ENCODE results near the gene SENP3.
A peak's percentile ranks its signal among the peaks of the same experiment; 100 is the strongest.

The SENP3 gene

DNA sequence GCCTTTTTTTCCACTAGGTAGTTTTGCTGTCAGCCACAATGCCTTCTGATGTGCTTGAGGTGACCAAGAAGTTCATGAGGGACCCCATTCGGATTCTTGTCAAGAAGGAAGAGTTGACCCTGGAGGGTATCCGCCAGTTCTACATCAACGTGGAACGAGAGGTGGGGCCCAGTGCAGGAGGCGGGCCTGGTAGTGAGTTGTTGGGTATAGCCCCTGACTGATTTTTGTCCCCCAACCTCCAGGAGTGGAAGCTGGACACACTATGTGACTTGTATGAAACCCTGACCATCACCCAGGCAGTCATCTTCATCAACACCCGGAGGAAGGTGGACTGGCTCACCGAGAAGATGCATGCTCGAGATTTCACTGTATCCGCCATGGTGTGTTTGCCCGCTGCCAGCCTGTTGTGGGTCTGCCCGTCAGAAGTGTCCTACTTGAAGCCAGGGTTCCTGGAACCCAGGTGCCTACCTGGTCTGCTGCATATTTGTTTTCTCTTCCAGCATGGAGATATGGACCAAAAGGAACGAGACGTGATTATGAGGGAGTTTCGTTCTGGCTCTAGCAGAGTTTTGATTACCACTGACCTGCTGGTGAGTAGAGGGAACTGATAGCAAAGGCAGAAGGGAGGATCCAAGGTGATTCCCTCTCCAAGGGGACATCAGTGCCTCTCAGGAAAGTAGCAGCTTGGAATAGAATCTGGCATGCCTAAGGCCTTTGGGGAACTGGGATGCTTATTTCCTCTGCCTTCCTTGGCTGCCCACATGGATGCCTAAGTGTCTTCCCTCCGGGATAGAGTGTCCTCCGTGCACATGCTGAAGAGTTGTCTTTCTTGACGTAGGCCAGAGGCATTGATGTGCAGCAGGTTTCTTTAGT, 15.8 kb downstream of the SENP3 start:
- DNase-seq (ENCODE audit: low spot score): no peak

DNA sequence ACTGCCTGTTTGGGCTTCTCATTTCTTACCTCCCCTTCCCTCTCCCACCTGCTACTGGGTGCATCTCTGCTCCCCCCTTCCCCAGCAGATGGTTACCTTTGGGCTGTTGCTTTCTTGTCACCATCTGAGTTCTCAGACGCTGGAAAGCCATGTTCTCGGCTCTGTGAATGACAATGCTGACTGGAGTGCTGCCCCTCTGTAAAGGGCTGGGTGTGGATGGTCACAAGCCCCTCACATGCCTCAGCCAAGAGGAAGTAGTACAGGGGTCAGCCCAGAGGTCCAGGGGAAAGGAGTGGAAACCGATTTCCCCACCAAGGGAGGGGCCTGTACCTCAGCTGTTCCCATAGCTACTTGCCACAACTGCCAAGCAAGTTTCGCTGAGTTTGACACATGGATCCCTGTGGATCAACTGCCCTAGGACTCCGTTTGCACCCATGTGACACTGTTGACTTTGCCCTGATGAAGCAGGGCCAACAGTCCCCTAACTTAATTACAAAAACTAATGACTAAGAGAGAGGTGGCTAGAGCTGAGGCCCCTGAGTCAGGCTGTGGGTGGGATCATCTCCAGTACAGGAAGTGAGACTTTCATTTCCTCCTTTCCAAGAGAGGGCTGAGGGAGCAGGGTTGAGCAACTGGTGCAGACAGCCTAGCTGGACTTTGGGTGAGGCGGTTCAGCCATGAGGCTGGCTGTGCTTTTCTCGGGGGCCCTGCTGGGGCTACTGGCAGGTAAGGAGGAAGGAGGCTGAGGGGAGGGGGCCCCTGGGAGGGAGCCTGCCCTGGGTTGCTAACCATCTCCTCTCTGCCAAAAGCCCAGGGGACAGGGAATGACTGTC, 17.5 kb downstream of the SENP3 start, which contains the start of gene CD68:
CD68 (plus strand) TSS at position 638 of the 833 bp plus-strand sequence; CDS start at position 678, 40 bp downstream.
- peak; percentile 88 for DNase-seq (ENCODE audit: low spot score)

DNA sequence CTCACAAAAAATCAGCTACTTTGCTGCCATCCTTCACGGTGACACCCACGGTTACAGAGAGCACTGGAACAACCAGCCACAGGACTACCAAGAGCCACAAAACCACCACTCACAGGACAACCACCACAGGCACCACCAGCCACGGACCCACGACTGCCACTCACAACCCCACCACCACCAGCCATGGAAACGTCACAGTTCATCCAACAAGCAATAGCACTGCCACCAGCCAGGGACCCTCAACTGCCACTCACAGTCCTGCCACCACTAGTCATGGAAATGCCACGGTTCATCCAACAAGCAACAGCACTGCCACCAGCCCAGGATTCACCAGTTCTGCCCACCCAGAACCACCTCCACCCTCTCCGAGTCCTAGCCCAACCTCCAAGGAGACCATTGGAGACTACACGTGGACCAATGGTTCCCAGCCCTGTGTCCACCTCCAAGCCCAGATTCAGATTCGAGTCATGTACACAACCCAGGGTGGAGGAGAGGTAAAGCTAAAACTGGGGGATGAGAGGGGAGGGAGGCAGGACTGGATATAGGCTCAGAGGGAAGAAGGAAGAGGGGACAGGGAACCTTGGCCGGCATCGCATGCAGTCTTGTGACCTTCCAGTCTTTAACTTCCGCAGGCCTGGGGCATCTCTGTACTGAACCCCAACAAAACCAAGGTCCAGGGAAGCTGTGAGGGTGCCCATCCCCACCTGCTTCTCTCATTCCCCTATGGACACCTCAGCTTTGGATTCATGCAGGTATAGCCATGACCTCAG, 18.3 kb downstream of the SENP3 start:
- DNase-seq (ENCODE audit: low spot score): no peak

DNA sequence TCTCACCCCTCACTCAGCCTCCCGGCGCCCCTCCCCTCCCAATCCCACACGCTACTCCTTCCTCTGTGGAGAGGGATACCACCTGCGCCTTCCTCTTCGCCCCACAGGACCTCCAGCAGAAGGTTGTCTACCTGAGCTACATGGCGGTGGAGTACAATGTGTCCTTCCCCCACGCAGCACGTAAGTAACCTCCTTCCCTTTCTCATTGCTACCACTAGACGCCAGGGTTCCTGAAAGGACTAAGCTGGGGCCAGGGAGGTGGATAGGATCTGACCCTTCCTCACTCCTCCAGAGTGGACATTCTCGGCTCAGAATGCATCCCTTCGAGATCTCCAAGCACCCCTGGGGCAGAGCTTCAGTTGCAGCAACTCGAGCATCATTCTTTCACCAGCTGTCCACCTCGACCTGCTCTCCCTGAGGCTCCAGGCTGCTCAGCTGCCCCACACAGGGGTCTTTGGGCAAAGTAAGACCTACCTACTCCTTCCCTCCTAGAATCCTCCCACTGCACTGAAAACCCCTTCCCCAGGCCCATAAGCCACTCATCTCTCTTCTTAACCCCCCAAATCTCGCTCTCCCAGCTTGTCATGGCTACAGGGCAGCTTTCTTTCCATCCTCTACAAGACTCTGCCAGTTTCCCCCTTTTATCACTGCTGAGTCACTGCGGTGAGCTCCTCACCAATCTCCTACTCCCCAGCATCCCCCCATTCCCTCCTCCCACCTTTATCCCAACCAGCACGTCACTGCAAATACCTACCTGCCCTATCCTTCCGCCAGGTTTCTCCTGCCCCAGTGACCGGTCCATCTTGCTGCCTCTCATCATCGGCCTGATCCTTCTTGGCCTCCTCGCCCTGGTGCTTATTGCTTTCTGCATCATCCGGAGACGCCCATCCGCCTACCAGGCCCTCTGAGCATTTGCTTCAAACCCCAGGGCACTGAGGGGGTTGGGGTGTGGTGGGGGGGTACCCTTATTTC, 19.2 kb downstream of the SENP3 start:
- no peak for DNase-seq (ENCODE audit: low spot score)

DNA sequence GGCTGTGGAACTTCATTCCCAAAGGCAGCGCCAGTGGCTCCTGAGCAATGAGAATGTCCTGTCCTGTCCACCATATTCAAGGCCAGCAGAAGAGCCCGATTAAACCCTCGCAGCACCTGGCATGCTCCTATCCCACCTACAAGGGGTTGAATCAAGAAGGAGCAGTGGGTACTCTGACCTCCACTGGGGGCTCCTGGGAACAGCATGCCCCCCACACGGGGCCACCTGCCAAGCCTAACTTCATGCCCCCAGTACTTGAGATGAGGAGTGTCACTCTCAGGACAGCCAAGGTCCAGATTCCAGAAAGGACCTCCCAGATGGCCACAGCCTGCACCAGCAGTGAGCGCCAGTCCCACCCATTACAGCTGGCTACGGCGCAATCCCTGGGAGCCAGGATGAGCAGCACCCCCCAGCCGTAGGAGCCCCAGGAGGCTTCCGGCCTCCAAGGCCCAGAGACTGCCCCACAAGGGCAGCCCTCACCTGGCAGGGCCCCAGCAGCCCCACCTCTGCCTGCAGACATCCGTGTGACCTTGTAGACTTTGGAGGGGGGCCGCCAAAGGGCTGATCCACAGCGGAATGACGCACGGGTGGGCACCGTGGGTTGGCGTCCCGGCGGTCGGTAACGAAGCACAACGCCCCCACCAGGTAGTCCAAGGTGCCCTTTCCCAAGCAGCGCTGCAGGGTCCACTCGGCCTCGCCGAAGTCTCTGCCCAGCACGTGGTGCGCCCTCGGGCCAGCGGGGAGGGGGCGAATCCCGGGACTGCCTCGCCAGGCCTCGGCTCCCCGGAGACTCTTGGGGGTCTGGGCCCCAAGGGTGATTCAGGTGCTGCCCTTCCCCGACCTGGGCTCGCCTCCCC, 20.9 kb downstream of the SENP3 start:
- no peak for DNase-seq (ENCODE audit: low spot score)

DNA sequence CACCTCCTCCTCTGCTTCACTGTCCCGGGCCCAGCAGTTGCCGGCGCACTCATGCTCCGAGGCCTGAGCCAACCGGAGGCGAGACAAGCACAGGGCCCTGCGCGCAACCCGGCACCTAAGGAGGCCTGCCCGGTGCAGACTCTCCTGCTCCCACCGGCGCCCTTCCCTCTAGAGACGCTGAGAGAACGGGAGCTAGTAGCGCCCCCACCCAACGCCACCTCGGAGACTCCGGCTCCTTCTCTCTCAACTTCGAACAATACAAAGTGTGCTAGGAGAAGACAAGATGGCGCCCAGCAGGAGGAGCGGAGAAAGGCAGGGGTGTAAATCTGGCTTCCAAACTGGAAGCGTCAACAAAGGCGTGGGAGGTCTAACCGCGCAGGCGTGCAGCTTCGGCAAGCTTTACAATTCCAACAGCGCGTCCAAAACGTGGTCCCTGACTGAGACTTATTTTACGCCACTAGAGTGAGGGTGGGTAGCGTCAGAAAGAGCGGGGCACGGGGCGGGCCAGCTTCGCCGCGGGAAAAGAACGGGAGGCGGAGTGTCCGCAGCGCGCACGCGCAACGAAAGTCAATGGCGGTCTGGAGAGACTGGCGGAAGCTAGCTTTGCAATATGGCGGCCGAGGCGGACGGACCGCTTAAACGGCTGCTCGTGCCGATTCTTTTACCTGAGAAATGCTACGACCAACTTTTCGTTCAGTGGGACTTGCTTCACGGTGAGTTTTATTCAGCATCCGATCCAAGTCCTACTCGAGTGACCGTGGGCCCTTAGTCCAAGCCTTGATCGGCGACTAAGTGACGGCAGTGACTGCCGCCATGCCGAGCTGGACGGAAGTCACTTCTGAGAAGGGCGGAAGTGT, 21.8 kb downstream of the SENP3 start, which contains the start of gene MPDU1:
MPDU1 (plus strand) TSS at position 600 of the 857 bp plus-strand sequence; CDS start at position 611, 11 bp downstream.
- peak; percentile 92 for DNase-seq (ENCODE audit: low spot score)

DNA sequence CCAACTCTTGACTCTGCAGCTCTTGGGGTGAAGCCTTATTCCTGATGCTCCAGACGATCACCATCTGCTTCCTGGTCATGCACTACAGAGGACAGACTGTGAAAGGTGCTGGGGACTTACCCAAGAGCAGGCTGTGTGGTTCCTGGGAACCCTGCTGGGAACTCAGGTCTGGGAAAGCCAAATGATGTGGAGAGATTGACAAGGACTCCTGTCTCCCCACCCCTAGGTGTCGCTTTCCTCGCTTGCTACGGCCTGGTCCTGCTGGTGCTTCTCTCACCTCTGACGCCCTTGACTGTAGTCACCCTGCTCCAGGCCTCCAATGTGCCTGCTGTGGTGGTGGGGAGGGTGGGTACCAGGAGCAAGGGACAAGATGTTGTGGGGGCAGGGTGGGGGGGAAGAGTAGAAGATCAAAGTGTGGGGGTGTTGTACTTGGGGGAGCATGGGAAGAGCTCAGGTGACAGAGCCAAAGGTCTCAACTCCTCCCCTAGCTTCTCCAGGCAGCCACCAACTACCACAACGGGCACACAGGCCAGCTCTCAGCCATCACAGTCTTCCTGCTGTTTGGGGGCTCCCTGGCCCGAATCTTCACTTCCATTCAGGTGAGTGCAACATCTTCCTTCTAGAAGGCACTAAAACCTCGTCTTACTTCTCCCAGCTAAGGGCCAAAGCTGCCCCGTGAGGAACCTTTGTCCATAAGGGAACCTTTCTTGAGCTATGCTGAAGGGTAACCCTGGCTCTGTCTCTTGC, 25.1 kb downstream of the SENP3 start:
- no peak for DNase-seq (ENCODE audit: low spot score)

DNA sequence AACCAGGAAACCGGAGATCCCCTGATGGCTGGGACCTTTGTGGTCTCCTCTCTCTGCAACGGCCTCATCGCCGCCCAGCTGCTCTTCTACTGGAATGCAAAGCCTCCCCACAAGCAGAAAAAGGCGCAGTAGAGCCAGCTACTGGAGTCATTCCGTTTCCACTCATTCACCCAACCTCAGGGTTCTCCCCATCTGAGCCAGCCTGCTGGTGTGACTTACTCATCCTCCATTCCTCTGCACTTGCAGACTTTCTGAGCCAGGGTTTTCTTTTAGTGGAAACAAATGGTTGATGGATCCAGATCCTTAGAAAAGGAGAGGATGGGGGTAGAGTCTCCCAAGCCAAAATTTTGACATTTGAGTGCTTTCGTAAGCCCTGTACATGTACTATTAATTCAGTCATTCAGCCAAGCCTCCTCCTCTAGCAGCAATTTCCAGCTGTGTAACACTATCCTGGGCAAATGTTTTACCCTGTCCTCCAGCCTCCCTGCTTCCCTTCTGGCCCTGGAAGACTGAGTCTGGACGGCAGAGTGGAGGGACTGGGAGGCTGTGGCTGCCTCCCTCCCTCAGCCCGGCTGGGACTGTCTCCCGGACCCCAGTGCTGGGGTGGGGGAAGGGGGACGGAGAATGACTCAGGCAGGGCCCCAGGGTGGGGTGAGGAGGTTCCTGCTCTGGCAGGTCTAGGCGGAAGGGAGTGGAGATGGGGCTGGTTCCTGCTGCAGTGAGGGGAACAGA, 25.9 kb downstream of the SENP3 start:
- peak; percentile 94 for DNase-seq (ENCODE audit: low spot score)

DNA sequence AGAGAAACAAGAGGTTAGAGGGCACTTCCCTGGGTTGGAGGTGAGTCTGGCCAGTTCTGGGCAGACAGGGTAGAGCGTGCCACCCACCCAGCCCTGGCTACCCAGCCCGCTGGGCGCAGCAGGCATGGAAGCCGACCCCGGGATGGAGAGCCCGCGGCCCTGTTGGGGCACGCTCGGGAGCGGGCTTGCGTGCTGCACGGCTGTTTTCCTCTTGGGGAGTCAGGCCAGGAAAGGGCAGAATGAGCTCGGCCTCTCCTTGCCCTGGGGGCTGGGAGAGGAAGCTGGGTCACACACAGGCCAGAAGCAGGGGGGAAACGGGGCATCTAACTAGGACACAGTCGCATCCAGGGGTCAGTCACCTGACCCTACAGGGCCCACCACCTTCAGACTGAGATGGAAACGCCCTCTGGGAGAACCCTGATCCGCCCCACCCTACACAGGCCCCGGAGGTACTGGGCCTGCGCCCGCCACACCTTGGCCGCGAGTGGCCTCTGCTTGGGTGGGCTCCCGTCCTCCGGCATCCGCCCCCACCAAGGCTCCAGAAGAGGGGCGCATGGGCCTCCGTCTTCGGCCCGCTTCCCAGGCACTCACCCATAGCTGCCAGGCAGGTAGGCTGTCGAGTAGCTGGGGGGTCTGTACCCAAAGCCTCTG, 27.0 kb downstream of the SENP3 start:
- no peak for DNase-seq (ENCODE audit: low spot score)

DNA sequence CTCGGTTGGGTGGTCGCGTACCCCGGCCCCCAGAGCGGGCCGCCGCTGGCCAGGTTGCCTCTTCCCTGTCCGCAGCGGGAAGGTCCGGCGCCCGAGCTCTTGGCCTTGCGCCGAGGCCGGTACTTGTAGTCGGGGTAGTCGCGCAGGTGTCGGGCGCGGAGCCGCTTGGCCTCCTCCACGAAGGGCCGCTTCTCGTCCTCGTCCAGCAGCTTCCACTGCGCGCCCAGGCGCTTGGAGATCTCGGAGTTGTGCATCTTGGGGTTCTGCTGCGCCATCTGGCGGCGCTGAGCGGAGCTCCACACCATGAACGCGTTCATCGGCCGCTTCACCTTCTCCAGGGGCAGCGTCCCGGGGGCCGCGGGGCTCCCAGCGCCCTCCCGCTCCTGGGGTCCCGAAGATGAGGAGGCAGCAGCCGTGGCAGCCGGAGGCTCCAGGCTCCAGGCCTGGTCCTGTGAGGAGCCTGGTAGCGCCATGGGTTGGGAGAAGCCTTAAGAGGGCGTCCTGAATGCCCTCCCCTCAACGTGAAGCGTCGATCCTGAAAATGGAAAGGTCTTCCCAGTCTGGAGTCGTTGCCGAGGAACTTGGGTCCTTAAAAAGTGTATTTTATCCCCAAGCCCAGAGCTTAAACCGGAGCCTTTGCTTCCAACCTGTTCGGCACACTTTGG, 27.6 kb downstream of the SENP3 start:
- peak; percentile 91 for DNase-seq (ENCODE audit: low spot score)

DNA sequence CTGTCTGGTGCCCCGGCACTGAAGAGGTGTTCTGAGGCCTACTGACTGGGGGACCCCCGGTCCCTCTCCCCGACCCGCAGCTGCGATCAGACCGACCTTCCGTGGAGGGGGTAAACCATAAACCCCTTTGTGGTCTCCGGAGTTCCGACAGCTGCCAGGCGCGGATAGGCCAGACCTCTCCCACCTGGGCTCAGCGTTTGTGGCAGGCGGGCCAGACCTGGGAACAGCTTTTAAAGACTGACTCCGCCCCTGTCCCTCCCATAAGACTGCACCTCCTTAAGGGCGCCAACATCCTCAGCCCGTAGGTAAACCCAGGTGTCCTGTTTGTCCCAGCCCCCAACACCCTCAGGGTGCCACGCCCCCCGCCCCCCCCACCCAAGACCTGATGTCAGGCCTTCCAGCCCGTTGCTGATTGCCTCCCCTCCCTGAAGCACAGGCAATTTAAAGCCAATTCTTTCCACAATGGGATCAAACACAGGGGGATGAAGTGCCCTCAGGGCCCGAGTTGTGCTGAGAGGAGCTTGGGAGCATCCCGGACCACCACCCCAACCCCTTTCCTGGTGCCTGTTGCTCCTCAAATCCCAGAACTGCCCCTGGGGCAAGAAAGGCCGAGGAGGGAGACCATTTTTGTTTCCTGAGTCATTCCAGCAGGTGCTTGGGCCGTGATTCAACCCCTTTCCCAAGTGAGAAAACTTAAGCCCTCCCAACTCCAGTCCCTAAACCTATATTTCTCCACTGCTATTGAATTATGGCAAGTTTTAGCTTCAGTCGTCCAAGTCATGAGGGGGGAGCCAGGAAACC, 28.4 kb downstream of the SENP3 start, which contains the start of gene SOX15:
SOX15 (minus strand) TSS at position 204 of the 801 bp plus-strand sequence. CDS start 418 bp downstream, outside the sequence.
- peak; percentile 57 for DNase-seq (ENCODE audit: low spot score)

DNA sequence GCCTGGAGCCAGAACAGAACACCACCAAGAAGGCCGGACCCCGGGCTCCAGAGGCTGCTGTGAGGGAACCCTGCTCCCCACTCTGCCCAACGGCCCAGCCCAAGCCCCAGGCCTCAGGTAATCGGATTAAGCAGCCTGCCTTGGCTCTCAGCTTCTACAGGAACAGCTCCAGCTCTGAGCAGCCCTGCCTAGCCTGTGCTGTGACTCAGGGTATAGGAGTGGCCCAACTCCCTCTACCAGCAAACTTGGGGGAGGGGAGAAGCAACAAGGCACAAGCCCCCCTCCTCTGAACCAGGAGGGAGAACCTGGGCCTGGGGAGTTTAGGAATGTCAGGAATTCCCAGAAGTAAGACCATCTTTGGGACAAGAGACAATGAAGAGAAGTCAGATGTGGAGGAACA, 29.0 kb downstream of the SENP3 start:
- DNase-seq (ENCODE audit: low spot score): peak; percentile 81

DNA sequence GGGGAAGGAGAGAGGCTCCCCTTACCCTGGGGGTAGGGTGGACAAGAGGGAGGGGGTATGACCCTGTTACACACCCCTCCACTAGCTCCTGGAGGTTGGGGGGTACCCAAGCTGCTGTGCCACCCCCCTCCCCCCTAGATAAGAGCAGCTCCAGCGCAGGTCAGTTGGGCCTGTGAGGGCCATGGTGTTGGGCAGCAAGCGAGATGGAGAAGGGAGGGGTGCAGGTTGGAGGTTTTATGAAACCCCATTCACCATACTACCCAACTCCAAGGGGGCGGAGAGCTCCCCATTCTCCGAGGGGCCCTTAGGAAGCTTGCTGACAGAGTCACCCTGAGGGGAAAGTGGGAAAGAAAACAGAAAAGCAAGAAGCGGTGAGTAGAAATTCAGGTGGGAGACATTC, 29.9 kb downstream of the SENP3 start:
- DNase-seq (ENCODE audit: low spot score): no peak

DNA sequence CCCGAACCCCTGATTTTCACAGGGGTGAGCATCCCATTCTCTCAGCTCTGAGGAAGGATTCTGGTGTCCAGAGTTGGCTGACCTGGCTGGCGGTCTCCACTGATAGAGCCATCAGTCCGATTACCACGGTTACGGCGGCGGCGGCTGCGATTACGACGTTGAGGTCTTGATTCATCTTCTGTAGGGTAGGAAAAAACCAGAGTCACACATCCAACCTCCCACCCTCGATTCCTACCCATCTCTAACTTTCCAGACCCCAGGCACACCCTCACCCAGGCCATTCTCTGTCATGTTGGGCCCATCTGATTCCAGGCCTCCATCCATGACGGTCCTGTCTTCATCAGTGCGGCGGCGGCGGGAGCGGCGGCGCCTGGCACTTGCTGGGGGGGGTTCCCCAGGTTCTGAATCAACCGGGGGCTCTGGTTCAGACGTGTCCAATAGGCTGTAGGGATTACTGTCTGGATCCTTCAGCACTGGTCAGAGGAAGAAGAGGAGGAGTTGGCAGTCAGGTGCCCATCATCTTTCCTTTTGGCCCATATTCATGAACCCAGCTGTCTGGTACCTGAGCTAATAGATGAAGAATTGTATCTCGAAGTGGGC, 30.8 kb downstream of the SENP3 start:
- DNase-seq (ENCODE audit: low spot score): no peak

DNA sequence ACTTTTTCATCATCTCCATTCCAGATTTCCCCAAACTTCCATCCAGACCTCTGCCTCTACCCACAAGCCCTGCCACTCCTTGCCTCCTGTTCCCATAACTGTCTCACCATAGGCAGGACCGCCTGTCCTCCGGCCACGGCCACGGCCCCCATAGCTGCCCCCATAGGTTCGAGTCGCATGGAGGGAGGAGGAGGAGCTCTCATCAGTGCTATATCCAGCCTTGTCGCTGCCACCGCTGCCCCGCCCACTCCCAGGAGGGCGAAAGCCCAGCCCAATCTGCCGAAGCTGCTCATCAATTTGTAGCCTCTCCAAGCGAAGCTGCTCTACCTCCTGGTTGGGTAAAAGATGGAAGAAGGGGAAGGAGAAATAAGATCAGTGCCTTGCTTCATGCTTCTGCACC, 31.6 kb downstream of the SENP3 start:
- no peak for DNase-seq (ENCODE audit: low spot score)

Measured in AG08396 (cell line).